ENCODE measurements around the gene CKAP2L.

The CKAP2L gene

GRCh38 chr2:112703684-112704083 lies 60.7 kb downstream of the CKAP2L start:
- no peak for DNase-seq

GRCh38 chr2:112701052-112701451 lies 63.4 kb downstream of the CKAP2L start:
- no peak for DNase-seq

GRCh38 chr2:112699984-112700667 lies 64.3 kb downstream of the CKAP2L start:
- no peak for DNase-seq

- no peak for DNase-seq
Observed at GRCh38 chr2:112698834-112699515, 65.4 kb downstream of the CKAP2L start.

GRCh38 chr2:112694182-112694581 lies 70.2 kb downstream of the CKAP2L start:
- no peak for DNase-seq

- DNase-seq: no peak
Observed at GRCh38 chr2:112693596-112693995, 70.8 kb downstream of the CKAP2L start.

- DNase-seq: no peak
Observed at GRCh38 chr2:112692918-112693317, 71.5 kb downstream of the CKAP2L start.

- DNase-seq: no peak
Observed at GRCh38 chr2:112692495-112692911, 71.9 kb downstream of the CKAP2L start.

- no peak for DNase-seq
Observed at GRCh38 chr2:112691881-112692281, 72.5 kb downstream of the CKAP2L start.

GRCh38 chr2:112690853-112691401 lies 73.5 kb downstream of the CKAP2L start:
- DNase-seq: no peak

GRCh38 chr2:112688086-112688880 lies 76.1 kb downstream of the CKAP2L start:
- DNase-seq: no peak

GRCh38 chr2:112687522-112687921 lies 76.9 kb downstream of the CKAP2L start:
- DNase-seq: no peak
